ENCODE measurements around the gene PDZD2.

Gene PDZD2

DNA sequence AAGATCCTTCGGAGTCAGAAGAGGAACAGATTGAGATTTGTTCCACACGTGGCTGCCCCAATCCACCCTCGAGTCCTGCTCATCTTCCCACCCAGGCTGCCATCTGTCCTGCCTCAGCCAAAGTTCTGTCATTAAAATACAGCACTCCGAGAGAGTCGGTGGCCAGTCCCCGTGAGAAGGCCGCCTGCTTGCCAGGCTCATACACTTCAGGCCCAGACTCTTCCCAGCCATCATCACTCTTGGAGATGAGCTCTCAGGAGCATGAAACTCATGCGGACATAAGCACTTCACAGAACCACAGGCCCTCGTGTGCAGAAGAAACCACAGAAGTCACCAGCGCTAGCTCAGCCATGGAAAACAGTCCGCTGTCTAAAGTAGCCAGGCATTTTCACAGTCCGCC, 449.3 kb downstream of the PDZD2 start:
- in situ Hi-C loops (cut with MboI; ENCODE audit: low sequenced_read_pairs): loop anchor here (25.0 kb wide), 2 partner anchors 276 to 501 kb away; no protein-coding TSS in a partner anchor

DNA sequence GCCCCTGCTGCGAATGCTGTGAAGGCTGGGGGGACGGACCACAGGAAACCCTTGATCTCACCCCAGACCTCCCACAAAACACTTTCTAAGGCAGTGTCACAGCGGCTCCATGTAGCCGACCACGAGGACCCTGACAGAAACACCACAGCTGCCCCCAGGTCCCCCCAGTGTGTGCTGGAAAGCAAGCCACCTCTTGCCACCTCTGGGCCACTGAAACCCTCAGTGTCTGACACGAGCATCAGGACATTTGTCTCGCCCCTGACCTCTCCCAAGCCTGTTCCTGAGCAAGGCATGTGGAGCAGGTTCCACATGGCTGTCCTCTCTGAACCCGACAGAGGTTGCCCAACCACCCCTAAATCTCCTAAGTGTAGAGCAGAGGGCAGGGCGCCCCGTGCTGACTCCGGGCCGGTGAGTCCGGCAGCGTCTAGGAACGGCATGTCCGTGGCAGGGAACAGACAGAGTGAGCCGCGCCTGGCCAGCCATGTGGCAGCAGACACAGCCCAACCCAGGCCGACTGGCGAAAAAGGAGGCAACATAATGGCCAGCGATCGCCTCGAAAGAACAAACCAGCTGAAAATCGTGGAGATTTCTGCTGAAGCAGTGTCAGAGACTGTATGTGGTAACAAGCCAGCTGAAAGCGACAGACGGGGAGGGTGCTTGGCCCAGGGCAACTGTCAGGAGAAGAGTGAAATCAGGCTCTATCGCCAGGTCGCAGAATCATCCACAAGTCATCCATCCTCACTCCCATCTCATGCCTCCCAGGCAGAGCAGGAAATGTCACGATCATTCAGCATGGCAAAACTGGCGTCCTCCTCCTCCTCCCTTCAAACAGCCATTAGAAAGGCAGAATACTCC, 450.4 kb downstream of the PDZD2 start:
- in situ Hi-C loops (cut with MboI; ENCODE audit: low sequenced_read_pairs): loop anchor here (25.0 kb wide), 2 partner anchors 277 to 502 kb away; no protein-coding TSS in a partner anchor

DNA sequence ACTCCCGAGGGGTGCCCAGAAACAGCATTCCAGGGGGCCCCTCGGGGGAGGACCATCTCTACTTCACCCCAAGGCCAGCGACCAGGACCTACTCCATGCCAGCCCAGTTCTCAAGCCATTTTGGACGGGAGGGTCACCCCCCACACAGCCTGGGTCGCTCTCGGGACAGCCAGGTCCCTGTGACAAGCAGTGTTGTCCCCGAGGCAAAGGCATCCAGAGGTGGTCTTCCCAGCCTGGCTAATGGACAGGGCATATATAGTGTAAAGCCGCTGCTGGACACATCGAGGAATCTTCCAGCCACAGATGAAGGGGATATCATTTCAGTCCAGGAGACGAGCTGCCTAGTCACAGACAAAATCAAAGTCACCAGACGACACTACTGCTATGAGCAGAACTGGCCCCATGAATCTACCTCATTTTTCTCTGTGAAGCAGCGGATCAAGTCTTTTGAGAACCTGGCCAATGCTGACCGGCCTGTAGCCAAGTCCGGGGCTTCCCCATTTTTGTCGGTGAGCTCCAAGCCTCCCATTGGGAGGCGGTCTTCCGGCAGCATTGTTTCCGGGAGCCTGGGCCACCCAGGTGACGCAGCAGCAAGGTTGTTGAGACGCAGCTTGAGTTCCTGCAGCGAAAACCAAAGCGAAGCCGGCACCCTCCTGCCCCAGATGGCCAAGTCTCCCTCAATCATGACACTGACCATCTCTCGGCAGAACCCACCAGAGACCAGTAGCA, 451.3 kb downstream of the PDZD2 start:
- in situ Hi-C loops (cut with MboI; ENCODE audit: low sequenced_read_pairs): loop anchor here (25.0 kb wide), 2 partner anchors 278 to 503 kb away; no protein-coding TSS in a partner anchor

DNA sequence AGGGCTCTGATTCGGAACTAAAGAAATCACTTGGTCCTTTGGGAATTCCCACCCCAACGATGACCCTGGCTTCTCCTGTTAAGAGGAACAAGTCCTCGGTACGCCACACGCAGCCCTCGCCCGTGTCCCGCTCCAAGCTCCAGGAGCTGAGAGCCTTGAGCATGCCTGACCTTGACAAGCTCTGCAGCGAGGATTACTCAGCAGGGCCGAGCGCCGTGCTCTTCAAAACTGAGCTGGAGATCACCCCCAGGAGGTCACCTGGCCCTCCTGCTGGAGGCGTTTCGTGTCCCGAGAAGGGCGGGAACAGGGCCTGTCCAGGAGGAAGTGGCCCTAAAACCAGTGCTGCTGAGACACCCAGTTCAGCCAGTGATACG, 451.8 kb downstream of the PDZD2 start:
- in situ Hi-C loops (cut with MboI; ENCODE audit: low sequenced_read_pairs): loop anchor here (25.0 kb wide), 2 partner anchors 278 to 503 kb away; no protein-coding TSS in a partner anchor

DNA sequence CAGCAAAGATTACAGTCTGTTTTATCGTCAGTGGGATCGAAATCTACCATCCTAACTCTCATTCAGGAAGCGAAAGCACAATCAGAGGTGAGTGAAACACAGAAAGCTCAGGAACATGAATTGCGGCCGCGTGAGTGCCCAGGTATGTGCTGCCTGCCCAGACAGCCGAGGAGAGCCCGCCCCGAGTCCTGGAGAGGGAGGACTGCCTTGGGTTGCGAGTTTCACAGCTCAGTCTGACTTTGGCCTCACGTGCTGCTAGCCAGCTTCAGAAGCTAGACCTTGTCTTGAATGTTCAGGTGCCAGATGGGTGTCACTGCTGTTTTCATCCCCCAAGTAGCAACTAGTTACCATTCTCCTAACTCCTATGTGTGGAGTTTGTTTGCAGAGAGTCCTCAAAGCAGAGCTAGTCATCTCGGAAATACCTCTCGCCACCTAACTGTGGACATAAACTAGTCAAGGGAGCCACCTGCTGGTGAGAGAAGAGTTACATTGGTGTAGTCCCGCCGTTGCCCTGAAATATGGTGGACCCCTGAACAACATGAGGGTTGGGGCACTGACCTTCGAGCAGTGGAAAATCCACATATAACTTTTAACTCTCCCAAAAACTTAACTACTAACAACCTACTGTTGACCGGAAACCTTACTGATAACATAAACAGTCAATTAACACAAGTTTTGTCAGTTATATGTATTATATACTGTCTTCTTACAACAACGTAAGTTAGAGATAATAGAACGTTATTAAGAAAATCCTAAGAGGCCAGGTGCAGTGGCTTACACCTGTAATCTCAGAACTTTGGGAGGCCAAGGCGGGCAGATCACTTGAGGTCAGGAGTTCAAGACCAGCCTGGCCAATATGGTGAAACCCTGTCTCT, 454.2 kb downstream of the PDZD2 start:
- in situ Hi-C loops (cut with MboI; ENCODE audit: low sequenced_read_pairs): loop anchor here (25.0 kb wide), 2 partner anchors 281 to 506 kb away; no protein-coding TSS in a partner anchor

DNA sequence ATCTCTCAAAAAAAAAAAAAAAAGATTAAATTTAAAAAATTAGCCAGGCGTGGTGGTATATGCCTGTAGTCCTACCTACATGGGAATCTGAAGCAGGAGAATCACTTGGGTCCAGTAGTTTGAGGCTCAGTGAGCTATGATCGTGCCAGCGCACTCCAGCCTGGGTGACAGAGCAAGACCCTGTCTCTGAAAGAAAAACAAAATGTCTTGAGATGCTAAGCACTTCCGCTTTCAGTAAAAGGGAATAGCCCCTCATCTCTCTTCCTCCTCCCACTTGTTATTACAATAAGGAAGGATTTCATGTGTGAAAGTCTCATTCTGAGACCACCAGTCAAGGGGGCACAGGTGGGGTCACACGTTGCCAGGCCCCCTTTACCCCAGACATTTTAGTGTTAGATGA, 455.8 kb downstream of the PDZD2 start:
- in situ Hi-C loops (cut with MboI; ENCODE audit: low sequenced_read_pairs): loop anchor here (25.0 kb wide), 2 partner anchors 282 to 507 kb away; no protein-coding TSS in a partner anchor

DNA sequence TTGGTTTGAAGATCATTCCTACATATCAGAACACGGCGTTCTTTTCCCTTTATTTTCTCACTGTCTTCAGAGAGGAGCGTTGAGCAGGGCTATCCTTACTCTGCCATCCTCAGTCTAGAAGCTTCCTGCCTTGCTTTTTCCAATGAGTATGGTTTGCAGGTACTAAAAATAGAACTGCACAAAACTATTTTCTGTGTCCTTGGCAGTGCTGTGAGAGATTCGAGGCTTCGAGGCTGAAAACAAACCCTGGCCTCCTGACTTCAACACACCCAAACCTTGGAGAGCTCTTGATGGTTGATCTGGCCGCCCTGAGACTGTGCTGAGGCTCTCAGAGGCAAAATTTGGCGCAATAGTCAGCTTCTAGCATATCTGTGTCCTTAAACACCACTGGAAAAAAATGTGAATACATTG, 456.3 kb downstream of the PDZD2 start:
- in situ Hi-C loops (cut with MboI; ENCODE audit: low sequenced_read_pairs): loop anchor here (25.0 kb wide), 2 partner anchors 283 to 508 kb away; no protein-coding TSS in a partner anchor

DNA sequence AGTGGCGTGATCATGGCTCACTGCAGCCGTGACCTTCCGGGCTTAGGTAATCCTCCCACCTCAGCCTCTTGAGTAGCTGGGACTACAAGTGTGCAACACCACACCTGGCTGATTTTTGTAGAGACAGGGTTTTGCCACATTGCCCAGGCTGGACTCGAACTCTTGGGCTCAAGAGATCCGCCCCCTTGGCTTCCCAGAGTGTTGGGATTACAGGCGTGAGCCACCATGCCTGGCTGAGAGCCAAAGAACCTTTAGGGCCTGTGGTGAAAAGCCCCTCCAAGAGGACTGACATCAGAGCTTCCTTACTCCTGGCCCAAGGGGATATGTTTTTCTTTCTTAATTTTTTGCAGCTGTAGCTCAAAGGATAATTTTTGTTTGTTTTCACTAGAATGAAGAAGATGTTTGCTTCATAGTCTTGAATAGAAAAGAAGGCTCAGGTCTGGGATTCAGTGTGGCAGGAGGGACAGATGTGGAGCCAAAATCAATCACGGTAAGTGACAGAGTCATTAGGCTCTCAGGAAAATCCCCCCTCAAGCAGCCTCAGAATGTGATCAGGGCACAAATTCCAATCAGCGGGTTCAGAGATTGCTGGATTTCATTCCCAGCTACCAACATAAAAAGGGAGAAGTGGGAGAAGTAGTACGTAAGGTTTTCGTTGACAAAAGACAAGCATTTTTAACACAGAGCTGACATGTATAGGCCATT, 458.1 kb downstream of the PDZD2 start:
- in situ Hi-C loops (cut with MboI; ENCODE audit: low sequenced_read_pairs): loop anchor here (25.0 kb wide), 2 partner anchors 285 to 510 kb away; no protein-coding TSS in a partner anchor

DNA sequence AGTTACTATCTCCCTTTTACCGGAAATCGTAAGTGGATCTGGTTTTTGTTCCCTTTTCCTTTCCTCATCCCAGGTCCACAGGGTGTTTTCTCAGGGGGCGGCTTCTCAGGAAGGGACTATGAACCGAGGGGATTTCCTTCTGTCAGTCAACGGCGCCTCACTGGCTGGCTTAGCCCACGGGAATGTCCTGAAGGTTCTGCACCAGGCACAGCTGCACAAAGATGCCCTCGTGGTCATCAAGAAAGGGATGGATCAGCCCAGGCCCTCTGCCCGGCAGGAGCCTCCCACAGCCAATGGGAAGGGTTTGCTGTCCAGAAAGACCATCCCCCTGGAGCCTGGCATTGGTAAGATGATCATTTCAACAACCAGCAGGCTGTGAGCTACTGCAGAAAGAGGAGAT, 459.4 kb downstream of the PDZD2 start:
- in situ Hi-C loops (cut with MboI; ENCODE audit: low sequenced_read_pairs): loop anchor here (25.0 kb wide), 2 partner anchors 286 to 511 kb away; no protein-coding TSS in a partner anchor

DNA sequence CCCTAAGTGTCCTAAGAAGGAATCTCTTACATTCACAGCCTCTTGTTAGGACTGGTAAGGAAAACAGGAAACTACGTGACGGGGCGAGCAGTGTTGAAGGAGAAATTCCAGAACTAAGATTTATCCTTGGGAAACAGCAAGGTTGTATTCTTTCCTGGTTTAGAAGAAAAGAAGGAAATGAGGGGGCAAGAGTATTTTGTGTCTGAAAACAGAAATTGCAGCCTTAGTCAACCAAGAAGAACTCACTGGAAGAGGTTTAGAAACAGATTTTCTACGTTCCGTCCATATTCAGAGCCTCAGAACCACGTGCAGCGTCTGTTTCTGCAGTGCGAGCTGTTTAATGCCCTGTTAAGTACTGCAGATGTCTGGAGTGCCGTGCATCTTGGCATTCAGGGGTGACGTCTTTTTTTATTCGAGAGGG, 460.0 kb downstream of the PDZD2 start:
- in situ Hi-C loops (cut with MboI; ENCODE audit: low sequenced_read_pairs): loop anchor here (25.0 kb wide), 2 partner anchors 287 to 512 kb away; no protein-coding TSS in a partner anchor

DNA sequence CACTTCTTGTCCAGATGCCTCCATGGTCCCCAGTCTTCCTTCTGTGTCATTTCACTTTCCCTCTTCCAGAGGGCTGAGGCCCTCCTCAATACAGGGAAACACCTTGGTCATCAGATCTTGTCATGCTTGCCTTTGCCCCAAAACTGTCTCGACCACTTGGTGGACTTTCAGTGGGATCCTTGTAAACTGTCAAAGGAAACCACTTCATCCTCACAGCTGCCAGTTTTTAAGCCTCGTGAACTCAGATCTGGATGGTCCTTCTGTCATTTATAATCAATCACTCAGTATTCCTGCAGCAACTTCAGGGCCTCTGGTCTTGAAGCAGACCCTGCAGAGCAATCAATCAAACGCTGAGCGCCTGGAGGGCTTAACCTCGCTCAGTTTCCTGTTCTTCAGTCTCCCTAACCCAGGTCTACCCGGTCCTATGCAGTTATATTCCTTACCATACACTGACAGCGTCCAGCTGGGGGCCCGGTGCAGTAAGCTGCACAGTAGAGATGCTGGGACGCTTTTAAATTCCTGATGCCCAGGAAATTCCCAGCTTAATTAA, 460.6 kb downstream of the PDZD2 start:
- in situ Hi-C loops (cut with MboI; ENCODE audit: low sequenced_read_pairs): loop anchor here (25.0 kb wide), 2 partner anchors 287 to 512 kb away; no protein-coding TSS in a partner anchor

DNA sequence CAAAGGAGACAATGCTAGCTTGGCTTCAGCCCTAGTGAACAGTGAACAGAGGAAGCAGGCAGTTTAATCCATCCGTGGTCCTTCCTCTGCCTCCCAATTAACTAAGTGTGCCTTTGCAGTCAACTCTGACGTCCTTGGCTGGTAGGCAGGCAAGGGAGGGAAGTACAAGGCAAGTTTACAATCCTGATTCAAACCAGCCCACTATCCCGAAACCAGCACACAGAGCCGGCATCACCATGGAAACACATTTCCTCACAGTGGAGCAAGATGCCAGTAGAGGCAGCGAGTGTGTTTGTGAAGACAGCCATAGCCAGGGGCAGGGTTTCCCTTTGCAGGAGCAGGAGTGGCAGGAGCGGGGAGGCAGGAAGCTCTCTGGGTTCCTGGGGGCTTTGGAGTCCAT, 461.3 kb downstream of the PDZD2 start:
- in situ Hi-C loops (cut with MboI; ENCODE audit: low sequenced_read_pairs): no loop called here

DNA sequence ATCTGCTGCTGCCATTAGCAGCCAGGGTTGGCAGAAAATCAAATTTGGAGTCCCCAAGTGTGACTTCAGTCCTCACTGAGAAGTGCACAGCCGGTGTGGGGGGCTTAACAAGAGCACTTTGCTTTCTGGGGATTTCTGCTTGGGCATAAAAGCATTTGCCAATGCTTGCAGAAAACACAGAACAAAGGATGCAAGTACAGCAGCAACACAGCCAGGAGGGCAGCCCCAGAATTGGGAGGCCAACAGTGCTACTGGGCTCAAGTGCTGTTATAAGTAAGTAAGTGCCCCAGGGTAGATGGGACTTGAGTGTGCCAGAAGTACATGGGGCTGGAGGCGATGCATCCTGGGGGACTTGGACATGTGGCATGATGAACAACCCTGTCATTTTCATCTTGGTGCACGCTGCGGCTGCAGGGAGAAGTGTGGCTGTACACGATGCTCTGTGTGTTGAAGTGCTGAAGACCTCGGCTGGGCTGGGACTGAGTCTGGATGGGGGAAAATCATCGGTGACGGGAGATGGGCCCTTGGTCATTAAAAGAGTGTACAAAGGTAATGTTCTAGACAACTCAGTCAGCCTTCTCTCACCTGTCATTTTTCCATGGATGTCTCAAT, 461.9 kb downstream of the PDZD2 start:
- in situ Hi-C loops (cut with MboI; ENCODE audit: low sequenced_read_pairs): no loop called here

DNA sequence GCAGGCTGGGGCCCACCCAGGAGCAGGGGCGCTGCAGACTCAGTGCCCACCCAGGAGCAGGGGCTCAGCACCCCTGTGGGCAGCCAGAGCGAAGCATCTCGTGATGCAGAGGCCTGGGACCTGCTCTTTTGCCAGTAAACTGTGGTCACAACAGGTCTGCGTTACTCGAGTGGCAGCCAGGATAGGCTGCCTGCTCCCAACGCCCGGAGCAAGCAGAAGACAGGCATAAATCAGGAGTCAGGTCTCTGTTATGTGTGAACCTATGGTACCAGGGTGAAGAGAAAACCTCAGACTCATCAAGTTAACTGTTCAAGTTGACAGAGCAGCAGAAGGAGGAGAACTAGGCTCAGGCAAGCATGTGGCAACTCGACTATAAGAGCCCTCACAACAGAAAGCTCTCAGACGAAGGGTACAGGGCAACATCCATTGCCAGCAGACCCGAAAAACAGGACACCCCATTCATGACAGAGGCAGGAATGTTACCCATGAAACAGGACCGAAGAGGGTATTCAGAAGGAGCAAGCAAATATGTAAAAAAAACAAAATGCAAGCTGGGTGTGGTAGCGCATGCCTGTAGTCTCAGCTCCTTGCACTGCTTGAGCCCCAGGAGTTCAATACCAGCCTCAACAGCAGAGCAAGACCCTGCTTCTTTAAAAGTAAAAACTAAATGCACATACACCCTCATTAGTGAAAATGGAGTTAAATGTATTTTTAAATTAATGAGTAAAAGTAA, 463.5 kb downstream of the PDZD2 start:
- in situ Hi-C loops (cut with MboI; ENCODE audit: low sequenced_read_pairs): no loop called here

DNA sequence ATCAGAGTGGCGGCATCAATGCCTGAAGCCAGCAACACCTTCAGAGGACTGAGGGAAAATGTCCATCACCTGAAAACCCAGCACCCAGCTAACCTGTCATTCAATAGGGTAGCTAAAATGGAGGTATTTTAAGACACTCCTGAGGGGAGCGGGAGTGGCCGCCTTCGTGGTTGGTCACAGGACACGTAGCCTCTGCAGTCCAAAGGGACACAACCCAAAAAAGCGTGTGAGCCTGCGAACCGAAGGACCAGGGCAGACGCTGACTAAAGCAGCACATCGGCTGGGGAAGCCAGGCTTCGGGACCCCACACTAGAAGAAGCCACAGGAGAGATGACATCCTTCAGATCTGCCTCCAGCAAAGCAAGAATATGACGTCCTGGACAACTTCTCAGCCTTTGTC, 464.6 kb downstream of the PDZD2 start:
- in situ Hi-C loops (cut with MboI; ENCODE audit: low sequenced_read_pairs): no loop called here

DNA sequence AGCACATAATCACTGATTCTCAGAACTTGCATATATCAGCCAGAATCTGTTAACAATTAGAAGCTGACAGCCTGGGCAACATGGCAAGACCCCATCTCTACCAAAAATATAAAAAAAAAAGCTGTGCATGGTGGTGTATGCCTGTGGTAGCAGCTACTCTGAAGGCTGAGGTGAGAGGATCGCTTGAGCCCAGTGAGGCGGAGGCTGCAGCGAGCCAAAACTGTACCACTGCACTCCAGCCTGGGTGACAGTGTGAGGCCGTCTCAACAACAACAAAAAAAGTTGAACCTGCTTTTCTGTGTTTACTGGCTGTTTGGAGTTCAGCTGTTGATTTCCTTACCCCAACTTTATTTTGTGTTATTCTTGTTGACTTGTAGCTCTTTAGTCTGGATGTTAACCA, 468.4 kb downstream of the PDZD2 start:
- in situ Hi-C loops (cut with MboI; ENCODE audit: low sequenced_read_pairs): no loop called here

DNA sequence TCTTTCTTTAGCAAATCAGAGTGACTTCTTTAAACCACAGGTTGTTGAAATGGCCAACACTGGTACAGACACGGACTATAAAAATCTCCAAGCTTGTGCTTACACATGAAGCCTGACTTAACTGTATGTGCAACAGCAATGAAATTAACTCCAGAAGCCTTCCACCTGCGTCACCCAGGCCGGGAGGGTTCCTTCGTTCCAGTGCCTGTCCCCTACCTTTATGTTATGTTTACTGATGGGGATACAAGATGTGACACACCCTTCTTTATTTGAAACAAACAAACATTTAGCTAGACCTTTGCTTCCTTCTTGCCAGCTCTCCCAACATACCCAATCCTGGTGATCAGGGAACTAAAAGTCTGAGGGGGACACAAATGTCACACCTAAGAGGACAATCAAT, 469.2 kb downstream of the PDZD2 start:
- in situ Hi-C loops (cut with MboI; ENCODE audit: low sequenced_read_pairs): no loop called here

DNA sequence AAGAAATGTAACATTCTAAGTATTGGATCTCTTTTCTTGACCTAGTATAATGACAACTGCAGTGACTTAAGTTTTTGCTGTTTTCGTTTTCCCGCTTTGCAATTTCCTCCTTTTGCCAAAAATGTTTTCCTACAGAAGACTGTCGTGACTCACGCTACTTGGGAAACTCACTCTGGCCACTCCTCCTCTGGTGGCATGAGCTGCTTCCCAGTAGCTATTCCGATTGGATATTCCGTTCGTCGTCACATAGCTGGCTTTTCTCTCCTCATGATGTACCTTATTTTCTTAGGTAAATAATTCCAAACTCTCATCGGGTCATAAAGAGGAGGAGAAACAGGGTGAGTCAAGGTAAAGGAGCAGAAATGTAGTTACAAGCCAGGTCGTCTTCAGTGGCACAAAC, 470.3 kb downstream of the PDZD2 start:
- in situ Hi-C loops (cut with MboI; ENCODE audit: low sequenced_read_pairs): no loop called here

All from HL-60/S4 (cell line).